ENCODE measurements around the gene PDE1A. TPM values are rescaled to one million over a fixed set of nuclear protein-coding genes. Genes with fewer than 3 reads are reported as not detected.

Gene PDE1A
- total and polyA plus RNA-seq, 2 of the 13 experiments (the other 11 are each of a cell fraction or from before 2014, with no cell fraction given), result not detected

GRCh38 chr2:182428476-182428875 lies 1.6 kb upstream of the PDE1A start:
- intact Hi-C loops (cut with micrococcal nuclease; ENCODE audit: unreplicated experiment) (no loop called here), in situ Hi-C loops (cut with HindIII; ENCODE audit: extremely low pct_ligation_motif_present, low pct_unique_long_range_greater_than_20kb) (no loop called here)
- no peak for FAIRE-seq
- POLR2A ChIA-PET, result no interaction called here
- H3K27ac ChIP-seq (ENCODE audit: extremely low read length, insufficient read depth, low read length), result no peak overlapping the region
- no peak overlapping the region for H3K9ac ChIP-seq (ENCODE audit: insufficient read depth, low read depth, low read length)
- no peak for ATAC-seq
- no peak overlapping the region for H3K4me2 ChIP-seq (ENCODE audit: low read depth, low read length)
- H3K36me3 ChIP-seq (replicated peaks in 1 of 2; ENCODE audit: control insufficient read depth in 1 of 2, insufficient read depth in 2 of 2, low read length in 2 of 2), result no peaks in the 10 kb centered on the region
- no peak overlapping the region for H2AFZ ChIP-seq (ENCODE audit: low read length)
- BruUV-seq (replicated peaks), result no TSS peak
- H3K4me3 ChIP-seq (replicated peaks in 1 of 3; ENCODE audit: insufficient read depth in 1 of 3, low read depth in 2 of 3, low read length in 3 of 3), result no peak overlapping the region
- no peaks in the 10 kb centered on the region for H3K4me1 ChIP-seq (ENCODE audit: insufficient read depth, low read length)
- H4K20me1 ChIP-seq (ENCODE audit: insufficient read depth, low read length), result no peaks in the 10 kb centered on the region
- TF ChIP-seq ELF3 (CRISPR knock-in tag; IDR thresholded peaks at IDR 0.05) (no peak), ZNF34 (CRISPR knock-in tag; IDR thresholded peaks at IDR 0.05; ENCODE audit: borderline replicate concordance) (no peak), ZNF460 (CRISPR knock-in tag; IDR thresholded peaks at IDR 0.05; ENCODE audit: borderline replicate concordance) (no peak), ZZZ3 (CRISPR knock-in tag; IDR thresholded peaks at IDR 0.05; ENCODE audit: borderline replicate concordance) (no peak), ZNF761 (CRISPR knock-in tag; conservative IDR thresholded peaks at IDR 0.05) (no peak), ZNF441 (CRISPR knock-in tag; IDR thresholded peaks at IDR 0.05; ENCODE audit: borderline replicate concordance) (no peak), ZFP36L2 (CRISPR knock-in tag; IDR thresholded peaks at IDR 0.05) (no peak), TCF12 (IDR thresholded peaks at IDR 0.05) (no peak), TCF12 (CRISPR knock-in tag; IDR thresholded peaks at IDR 0.05) (no peak), ZNF772 (CRISPR knock-in tag; IDR thresholded peaks at IDR 0.05) (no peak)
- no peaks in the 10 kb centered on the region for H3K9me3 ChIP-seq (ENCODE audit: low read length)
- WGBS (ENCODE audit: low lambda C conversion rate), result 2% methylated on average over 1 of the region's 1 CpG
- CTCF ChIA-PET (ENCODE audit: low intra/inter-chr PET ratio, low total read pairs), result no interaction called here
- H3K79me2 ChIP-seq (ENCODE audit: insufficient read depth, low read length), result no peaks in the 10 kb centered on the region
- DNase-seq (ENCODE audit: low spot score), result no peak
- H3K27me3 ChIP-seq (ENCODE audit: control insufficient read depth in 1 of 2, insufficient read depth in 2 of 2, low read length in 2 of 2), result no peaks in the 10 kb centered on the region

Measured in HepG2 (cell line).